Stimulated activated CD4-positive, alpha-beta T cell treated with anti-CD3 and anti-CD28 coated beads, Interleukin-12 subunit alpha, Interleukin-12 subunit beta, amount 100 ng/mL, for 24 hours (primary cell): ENCODE data around the gene SLC17A1.

ENCODE experiments used
- DNase-seq, 2 experiments: peaks; one replicate each; pipeline ENCODE4 v3.0.0-alpha.2; 2020; ENCODE audit warnings: low read depth in 2 of 2

Gene SLC17A1, protein sequence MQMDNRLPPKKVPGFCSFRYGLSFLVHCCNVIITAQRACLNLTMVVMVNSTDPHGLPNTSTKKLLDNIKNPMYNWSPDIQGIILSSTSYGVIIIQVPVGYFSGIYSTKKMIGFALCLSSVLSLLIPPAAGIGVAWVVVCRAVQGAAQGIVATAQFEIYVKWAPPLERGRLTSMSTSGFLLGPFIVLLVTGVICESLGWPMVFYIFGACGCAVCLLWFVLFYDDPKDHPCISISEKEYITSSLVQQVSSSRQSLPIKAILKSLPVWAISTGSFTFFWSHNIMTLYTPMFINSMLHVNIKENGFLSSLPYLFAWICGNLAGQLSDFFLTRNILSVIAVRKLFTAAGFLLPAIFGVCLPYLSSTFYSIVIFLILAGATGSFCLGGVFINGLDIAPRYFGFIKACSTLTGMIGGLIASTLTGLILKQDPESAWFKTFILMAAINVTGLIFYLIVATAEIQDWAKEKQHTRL

GRCh38 chr6:25831532-25832306 lies at the start of gene SLC17A1:
TSS of gene SLC17A1 (minus strand) at chr6:25832052. CDS start at chr6:25830557, 1,495 bp downstream.
- no peak for DNase-seq

DNA sequence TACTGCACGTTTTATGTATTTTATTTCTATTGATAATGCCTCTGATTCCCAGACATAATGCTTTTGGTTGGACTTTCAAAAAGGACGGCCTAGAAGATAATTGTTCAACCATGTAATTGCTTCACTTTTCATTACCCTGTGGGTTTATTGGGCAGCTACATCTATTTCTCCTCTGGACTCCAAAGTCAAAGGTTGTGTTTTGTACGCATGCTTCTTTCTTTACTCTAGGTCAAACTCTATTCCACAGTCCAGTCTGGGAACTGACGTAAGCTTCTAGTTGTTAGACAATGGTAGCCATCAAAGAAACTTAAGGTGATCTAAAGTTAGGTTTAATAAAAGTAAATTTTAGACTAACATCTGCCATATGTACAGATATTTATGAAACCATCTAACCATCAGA lies 48.7 kb upstream of the SLC17A1 start:
- DNase-seq = no peak

GRCh38 chr6:25878721-25879322 lies 47.0 kb upstream of the SLC17A1 start:
- DNase-seq = no peak

DNA sequence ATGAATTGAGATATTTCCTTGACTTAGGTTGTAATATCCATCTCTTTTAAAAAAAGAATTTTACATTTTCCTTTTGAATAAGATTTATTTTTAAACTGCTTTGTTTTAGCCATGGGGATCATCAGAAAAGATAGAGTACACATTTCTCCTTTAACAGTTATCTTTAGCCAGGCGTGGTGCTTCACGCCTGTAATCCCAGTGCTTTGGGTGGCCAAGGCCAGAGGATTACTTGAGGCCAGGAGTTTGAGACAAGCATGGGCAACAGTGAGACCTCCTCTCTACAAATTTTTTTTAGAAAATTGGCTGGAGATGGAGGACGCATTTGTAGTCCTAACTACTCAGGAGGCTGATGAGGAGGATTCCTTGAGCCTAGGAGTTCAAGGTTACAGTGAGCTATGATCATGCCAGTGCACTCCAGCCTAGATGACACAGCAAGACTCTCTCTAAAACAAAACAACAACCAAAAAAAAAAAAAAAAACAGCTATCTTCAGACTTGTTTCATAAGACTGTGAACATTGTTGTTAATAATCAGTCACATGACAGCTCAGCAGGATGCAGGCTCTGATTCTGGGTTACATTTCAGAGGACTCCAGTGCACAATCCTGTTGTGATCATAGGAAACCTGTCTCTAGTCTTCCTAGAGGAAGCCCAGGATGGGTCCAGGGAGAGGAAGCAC lies 44.2 kb upstream of the SLC17A1 start:
- DNase-seq = no peak

DNA sequence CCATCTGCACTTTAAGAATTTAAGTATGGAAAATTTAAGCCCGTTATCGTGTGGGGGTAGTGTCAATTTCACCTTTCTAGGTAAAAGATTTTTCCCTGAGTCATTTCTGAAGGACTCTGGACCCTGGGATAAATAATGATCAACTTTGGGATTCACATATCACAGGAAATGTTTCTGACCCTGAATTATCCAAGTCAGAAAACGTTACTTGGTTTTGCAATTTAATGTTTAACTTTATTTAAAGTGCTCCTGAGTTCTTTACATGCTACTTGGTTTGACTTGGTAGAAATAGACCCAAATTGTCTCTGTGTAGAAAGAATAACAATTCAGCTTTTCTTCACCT lies 43.7 kb upstream of the SLC17A1 start:
- no peak for DNase-seq

DNA sequence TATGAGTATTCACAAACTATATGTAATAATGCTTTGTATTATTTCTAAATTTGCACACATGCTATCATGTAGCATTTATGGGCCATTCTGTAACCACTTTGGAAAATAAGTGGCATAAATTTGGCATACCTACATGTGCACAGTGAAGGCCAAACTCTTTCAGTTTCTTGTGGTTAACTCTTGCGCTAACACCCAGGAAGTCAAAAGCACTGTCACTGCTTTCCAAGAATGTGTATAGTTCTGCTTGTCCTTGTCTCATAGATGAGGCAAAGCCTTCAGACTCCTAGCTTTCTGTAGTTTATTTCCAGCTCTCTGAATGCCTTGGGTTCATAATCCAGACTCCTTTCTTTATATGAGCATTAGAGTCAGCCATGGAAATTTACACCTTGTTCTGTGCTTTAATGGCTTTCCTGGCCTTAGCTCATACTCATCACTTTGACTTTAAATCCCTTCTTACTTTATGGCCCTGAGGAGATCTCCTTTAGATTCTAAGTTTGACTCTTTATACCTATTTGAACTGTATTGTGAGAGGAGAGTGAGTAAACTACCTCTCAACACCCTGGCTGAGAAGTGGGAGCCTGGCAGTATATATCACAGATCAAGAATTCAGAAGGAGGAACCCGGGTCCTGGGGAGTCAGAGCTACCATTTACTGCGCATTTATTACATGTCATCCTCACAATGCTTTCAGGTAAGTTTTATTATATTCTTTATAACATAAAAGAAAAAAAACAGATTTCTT lies 43.1 kb upstream of the SLC17A1 start:
- DNase-seq = no peak

- no peak for DNase-seq
These were observed 42.3 kb upstream of the SLC17A1 start, which contains the start of gene SLC17A3 for GRCh38 chr6:25874118-25874517. TSS of gene SLC17A3 (minus strand) at chr6:25874243. CDS start at chr6:25868387, 5,856 bp downstream.

- no peak for DNase-seq
These were observed 41.0 kb upstream of the SLC17A1 start for GRCh38 chr6:25872814-25873213.

DNA sequence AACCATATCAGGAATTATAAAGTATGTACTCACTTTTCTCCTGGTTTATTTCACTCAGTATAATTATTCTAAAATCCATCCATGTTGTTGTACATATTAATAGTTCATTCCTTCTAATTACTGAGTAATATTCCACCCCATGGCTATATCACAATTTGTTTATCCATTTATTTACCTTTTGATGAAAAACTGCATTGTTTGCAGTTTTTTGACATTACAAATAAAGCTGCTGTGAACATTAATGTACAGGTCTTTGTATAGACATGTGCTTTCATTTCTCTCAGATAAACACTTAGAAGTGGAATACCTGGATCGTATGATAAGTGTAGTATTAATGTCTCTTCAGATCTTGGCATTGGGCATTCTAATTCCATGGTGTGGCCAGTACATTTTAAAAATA lies 38.0 kb upstream of the SLC17A1 start:
- no peak for DNase-seq

DNA sequence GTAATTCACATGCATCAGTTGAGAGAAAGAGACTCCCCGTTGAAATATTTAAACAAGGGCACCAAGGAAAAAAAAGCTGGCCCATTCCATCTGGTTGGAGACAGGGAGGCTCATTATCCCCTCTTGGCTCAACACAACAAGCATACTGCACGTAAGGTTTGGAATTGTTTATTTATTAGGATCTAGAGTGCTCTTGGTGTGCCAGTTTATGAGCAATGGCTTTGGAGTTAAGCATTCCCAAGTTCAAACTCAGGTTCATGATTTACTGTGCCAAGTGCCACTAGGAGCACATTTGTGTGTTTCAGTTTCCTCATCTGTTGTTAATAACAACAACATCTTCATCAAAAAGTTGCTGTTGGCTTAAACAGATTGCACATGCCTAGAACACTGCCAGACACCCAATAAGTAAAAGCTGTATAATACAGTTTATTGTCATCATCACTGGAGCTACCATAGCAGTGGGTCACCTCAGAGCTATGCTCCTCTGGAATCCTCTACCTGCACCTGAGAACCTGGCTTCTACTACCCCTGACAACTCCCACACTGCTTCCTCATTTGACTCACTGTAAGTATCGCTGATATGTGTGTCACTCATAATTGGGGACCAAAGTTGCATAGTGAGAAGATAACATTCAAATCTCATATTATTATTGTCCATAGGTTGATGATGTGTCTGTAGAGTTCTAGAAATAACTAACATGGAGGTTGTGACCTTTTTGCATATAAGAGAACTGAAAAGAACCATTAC lies 36.8 kb upstream of the SLC17A1 start:
- DNase-seq = no peak

GRCh38 chr6:25866011-25866410 lies 34.2 kb upstream of the SLC17A1 start:
- no peak for DNase-seq

DNA sequence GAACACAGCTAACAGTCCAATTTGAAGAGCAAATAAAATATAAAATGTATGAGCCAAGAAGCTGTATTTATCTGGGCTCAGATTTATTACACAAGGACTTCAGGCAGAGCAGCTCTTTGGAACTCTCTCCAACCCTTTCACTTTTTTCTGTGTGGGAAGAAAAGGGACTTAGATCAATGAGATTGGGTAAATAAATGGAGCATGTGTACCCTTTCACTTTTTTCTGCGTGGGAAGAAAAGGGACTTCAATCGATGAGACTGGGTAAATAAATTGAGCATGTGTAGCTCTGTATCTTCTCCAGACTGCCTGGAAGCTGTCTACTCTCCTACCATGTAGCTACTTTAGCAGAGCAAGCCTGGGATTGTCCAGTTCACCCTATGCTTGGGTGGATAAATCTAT lies 31.5 kb upstream of the SLC17A1 start:
- DNase-seq = no peak

DNA sequence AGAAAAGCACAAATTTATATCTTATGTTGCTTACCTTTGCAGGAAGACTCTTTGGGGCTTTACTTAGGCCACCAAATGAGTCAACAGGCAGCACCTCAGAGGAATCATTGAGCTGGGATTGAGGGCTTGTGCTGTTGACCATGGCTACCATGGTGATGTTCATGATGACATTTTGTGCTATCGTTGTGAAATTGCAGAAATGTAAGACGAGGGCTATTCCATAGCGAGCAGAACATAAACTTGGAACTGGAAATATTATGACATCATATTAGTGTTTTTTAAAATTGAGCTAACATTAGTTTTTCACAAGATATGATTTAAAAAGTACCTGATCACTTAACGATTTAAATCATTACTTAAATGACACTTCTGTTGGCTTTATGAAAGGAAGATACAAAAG lies 30.3 kb upstream of the SLC17A1 start:
- no peak for DNase-seq

- no peak for DNase-seq
These were observed 20.9 kb upstream of the SLC17A1 start for GRCh38 chr6:25852756-25853155.

DNA sequence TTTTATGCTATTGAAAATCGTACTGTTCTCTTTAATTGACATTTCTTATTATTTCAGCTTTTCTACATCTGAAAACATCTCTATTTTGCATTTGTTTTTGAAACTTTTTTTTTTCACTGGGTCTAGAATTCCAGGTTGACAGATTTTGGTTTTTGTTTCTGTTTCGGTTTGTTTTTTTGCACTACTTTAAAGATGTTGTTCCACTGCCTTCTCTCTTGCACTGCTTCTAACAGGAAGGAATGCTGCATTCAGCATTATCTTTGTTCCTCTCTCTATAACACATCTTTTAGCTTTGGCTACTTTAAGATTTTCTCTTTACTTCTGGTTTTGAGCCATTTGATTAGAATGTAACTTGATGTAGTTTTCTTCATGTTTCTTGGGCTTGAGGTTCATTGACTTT lies 20.1 kb upstream of the SLC17A1 start:
- no peak for DNase-seq

DNA sequence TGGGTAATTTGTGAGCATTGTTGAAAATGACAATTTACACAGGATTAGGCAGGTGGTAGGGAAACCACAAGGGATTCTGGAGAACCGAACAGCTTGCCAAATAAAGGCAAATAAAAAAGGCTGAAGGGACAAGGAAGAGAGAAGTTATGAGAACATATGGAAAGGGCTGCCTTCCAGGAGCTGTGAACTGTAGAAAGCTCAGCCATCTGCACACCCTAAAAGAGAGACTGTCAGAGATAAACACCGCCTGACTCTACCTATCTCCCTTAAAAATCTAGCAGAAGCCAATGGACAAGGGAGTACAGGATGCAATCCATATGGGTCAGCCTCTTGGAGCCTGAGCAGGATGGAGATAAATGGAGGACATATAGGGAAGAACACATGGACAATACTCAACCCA lies 12.7 kb upstream of the SLC17A1 start:
- no peak for DNase-seq

DNA sequence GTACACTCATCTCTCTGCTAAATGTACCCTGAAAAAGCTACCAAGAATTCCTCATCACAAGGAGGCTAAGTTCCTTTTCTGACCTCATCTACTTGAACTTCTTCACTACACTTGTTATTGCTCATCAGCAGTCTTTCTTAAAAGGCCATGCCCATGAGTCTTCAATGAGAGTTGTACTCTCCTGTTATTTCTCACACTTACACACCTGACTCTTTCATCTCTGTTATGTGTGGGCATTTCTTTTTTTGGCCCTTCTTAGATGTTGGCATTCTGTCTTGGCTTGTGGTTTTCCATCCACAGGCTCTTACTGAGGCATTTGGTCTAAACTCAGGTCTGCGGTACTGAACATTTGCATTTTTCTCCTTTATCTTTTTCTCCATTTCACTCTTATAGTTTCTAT lies 10.7 kb upstream of the SLC17A1 start:
- no peak for DNase-seq

DNA sequence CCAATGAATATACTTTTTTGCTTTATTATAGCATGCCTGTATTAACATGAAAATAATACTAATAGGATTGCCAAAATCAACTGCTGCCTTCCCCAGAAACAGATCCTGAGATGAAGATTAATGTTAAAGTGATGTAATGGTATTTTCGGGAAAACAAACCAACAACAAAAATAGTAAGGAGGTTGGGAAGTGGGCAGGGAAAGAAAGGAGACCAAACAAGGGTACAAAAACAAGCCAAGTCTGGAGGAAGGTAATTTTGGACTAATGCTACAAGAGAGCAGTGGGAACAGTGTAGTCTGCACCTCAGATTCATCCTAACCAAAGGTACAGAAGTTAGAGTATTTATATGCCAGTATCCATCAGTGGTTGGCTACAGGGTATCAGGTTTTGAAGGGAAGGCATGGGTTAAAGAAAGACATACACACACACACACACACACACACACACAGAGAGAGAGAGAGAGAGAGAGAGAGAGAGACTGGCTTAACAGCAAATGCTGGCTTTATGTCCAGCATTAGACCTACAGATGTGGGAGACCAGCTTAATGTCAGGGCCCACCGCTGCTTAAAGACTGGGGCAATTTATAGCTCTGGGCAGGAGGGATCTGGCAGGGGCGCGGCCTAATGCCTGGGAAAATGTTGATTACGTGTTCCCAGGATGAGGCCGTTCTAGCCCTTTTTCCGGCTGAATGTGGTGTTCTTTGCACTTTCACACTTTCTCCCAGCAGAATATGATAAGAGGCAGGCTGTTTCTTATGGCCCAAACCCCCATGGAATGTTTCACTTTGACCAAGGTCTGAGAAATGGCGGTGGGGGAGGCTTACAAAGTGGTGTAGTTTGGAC lies 3.8 kb upstream of the SLC17A1 start:
- DNase-seq = no peak

DNA sequence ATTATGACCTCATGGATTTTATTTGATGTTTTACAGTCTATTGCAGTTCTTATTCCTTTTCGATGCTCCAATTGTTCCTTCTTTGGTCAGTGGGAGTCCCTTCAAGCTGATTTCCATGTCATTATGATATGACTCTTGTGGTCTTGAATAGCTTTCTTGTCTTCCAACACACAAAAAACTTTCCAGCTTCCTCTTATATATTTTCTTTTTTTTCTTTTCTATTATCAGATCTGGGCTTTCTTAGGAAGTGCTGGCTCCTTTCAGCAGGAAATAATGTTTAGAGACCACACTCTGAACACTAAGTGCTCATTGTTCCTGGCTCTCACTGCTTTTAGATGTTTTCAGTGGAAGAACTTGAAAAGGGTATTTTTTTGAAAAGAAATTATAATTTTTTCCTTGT lies 3.1 kb upstream of the SLC17A1 start:
- no peak for DNase-seq

DNA sequence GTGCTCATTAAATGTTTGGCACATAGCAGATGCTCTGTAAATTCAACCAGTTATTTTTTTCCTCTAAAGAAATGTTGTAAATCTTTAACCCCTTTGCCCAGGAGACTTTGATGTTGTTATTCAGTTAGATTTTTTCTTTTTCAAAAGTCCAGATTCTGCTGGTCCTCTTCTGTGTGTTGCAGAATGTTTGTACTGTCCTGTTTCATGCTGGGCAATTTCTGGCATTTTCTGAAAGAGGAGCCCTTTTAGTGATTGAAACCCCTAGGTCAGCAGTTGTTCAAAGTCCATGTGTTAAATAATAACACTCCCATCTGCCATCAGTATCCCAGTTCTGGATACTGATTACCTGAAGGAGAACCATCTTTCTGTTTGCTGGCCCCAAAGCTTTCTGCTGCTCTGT lies 1.3 kb upstream of the SLC17A1 start:
- no peak for DNase-seq
